ENCODE data around the gene CCDC172.
"Not testable (repeated sequence)": the region's sequence is repeated elsewhere in the genome, so short reads cannot be mapped to it uniquely, and the experiment has no call there.

Gene CCDC172

DNA sequence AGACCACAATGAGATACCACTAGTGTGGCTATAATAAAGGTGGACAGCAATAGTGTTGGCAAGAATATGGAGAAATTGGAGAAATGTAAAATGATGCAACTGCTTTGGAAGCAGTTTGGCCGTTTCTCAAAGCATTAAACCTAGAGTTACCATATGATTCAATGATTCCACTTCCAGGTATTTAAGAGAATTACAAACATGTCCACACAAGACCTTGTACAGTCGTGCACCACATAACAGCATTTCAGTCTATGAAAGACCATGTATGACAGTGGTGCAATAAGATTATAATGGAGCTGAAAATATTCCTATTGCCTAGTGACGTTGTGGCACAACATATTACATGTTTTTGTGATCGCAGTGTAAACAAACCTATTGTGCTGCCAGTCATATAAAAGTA, 29.6 kb downstream of the CCDC172 start:
- Histone ChIP-seq H3K9ac (ENCODE audit: low read depth, low read length) (no peak overlapping the region), H3K36me3 (ENCODE audit: insufficient read depth, low read depth, low read length) (no peaks in the 10 kb centered on the region), H3K27me3 (ENCODE audit: insufficient read depth, low read length) (no peaks in the 10 kb centered on the region), H3K4me1 (ENCODE audit: insufficient read depth, low read length) (0 out of 2 replicates have a peak, but pooled peaks cover 2% of the 10 kb centered on the region), H3K4me3 (ENCODE audit: low read length) (no peak overlapping the region), H3K9me3 (ENCODE audit: insufficient read depth, low read depth, low read length) (no peaks in the 10 kb centered on the region), H3K27ac (ENCODE audit: low read length) (no peak overlapping the region)

- Histone ChIP-seq H3K4me1 (ENCODE audit: insufficient read depth, low read length) (0 out of 2 replicates have a peak, but pooled peaks cover 2% of the 10 kb centered on the region), H3K27ac (ENCODE audit: low read length) (no peak overlapping the region), H3K36me3 (ENCODE audit: insufficient read depth, low read depth, low read length) (no peaks in the 10 kb centered on the region), H3K9ac (ENCODE audit: low read depth, low read length) (no peak overlapping the region), H3K4me3 (ENCODE audit: low read length) (no peak overlapping the region), H3K9me3 (ENCODE audit: insufficient read depth, low read depth, low read length) (no peaks in the 10 kb centered on the region), H3K27me3 (ENCODE audit: insufficient read depth, low read length) (no peaks in the 10 kb centered on the region)
Observed at GRCh38 chr10:116355341-116355740, 31.1 kb downstream of the CCDC172 start.

GRCh38 chr10:116356833-116357232, 32.6 kb downstream of the CCDC172 start:
- no peaks in the 10 kb centered on the region for H3K9me3 ChIP-seq (ENCODE audit: insufficient read depth, low read depth, low read length)
- H3K9ac ChIP-seq (ENCODE audit: low read depth, low read length): no peak overlapping the region
- no peaks in the 10 kb centered on the region for H3K4me1 ChIP-seq (ENCODE audit: insufficient read depth, low read length)
- no peak overlapping the region for H3K27ac ChIP-seq (ENCODE audit: low read length)
- H3K27me3 ChIP-seq (ENCODE audit: insufficient read depth, low read length): no peaks in the 10 kb centered on the region
- H3K36me3 ChIP-seq (ENCODE audit: insufficient read depth, low read depth, low read length): no peaks in the 10 kb centered on the region
- H3K4me3 ChIP-seq (ENCODE audit: low read length): no peak overlapping the region

DNA sequence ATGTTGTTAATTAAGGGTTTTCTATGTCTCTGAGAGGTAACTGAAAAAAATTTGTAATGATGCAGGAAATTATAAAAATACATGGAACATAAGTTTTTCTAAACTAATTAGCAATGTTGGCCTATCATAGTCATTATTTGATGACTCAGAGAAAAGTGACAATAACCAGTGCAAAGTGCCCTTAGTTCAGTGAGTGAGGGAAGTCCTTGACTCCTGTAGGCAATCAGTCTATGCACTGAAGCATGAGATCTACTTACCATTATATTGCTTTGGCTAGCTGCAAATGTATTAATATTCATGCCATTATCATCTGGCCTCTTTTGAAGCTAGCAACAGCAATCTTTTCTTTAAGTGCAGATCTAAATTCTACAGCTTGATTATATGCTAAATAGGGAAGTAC, 40.6 kb downstream of the CCDC172 start:
- Histone ChIP-seq H3K9me3 (ENCODE audit: insufficient read depth, low read depth, low read length) (no peaks in the 10 kb centered on the region), H3K27ac (ENCODE audit: low read length) (no peak overlapping the region), H3K9ac (ENCODE audit: low read depth, low read length) (no peak overlapping the region), H3K4me3 (ENCODE audit: low read length) (no peak overlapping the region), H3K36me3 (ENCODE audit: insufficient read depth, low read depth, low read length) (no peaks in the 10 kb centered on the region), H3K27me3 (ENCODE audit: insufficient read depth, low read length) (no peaks in the 10 kb centered on the region), H3K4me1 (ENCODE audit: insufficient read depth, low read length) (no peaks in the 10 kb centered on the region)

DNA sequence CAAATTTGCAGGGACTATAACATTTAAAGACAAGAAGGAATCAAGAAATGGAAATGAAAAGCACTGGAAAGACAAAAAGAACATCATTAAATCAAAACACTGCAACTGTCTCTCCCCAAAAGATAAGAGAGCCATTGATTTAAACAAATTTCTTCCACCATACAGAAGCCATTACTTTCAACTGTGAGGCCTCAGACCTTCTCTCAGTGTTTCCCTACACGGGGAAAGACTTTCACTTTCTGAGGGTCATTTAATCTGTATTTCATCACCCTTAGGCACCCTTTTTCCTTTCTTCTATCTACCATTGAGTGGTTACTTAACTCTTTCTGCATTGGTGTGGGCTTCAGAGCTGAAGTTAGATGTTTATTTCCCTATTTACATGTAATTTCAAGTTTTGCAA, 47.5 kb downstream of the CCDC172 start:
- Histone ChIP-seq H3K36me3 (ENCODE audit: insufficient read depth, low read depth, low read length) (no peaks in the 10 kb centered on the region), H3K4me3 (ENCODE audit: low read length) (no peak overlapping the region), H3K27me3 (ENCODE audit: insufficient read depth, low read length) (no peaks in the 10 kb centered on the region), H3K27ac (ENCODE audit: low read length) (no peak overlapping the region), H3K4me1 (ENCODE audit: insufficient read depth, low read length) (peaks cover 4% of the 10 kb centered on the region; the same call in 1 of the 2 replicates), H3K9ac (ENCODE audit: low read depth, low read length) (no peak overlapping the region), H3K9me3 (ENCODE audit: insufficient read depth, low read depth, low read length) (no peaks in the 10 kb centered on the region)

- H3K27ac ChIP-seq (ENCODE audit: low read length): no peak overlapping the region
- H3K9me3 ChIP-seq (ENCODE audit: insufficient read depth, low read depth, low read length): no peaks in the 10 kb centered on the region
- H3K36me3 ChIP-seq (ENCODE audit: insufficient read depth, low read depth, low read length): no peaks in the 10 kb centered on the region
- no peaks in the 10 kb centered on the region for H3K27me3 ChIP-seq (ENCODE audit: insufficient read depth, low read length)
- no peak overlapping the region for H3K4me3 ChIP-seq (ENCODE audit: low read length)
- H3K9ac ChIP-seq (ENCODE audit: low read depth, low read length): no peak overlapping the region
- 0 out of 2 replicates have a peak, but pooled peaks cover 3% of the 10 kb centered on the region for H3K4me1 ChIP-seq (ENCODE audit: insufficient read depth, low read length)
Observed at GRCh38 chr10:116382290-116382689, 58.0 kb downstream of the CCDC172 start.

GRCh38 chr10:116385311-116385710, 61.1 kb downstream of the CCDC172 start:
- Histone ChIP-seq H3K27me3 (ENCODE audit: insufficient read depth, low read length) (no peaks in the 10 kb centered on the region), H3K36me3 (ENCODE audit: insufficient read depth, low read depth, low read length) (no peaks in the 10 kb centered on the region), H3K4me3 (ENCODE audit: low read length) (no peak overlapping the region), H3K9ac (ENCODE audit: low read depth, low read length) (no peak overlapping the region), H3K27ac (ENCODE audit: low read length) (no peak overlapping the region), H3K4me1 (ENCODE audit: insufficient read depth, low read length) (peaks cover 8% of the 10 kb centered on the region; the same call in 1 of the 2 replicates), H3K9me3 (ENCODE audit: insufficient read depth, low read depth, low read length) (no peaks in the 10 kb centered on the region)

GRCh38 chr10:116385994-116386809, 62.0 kb downstream of the CCDC172 start:
- no peaks in the 10 kb centered on the region for H3K27me3 ChIP-seq (ENCODE audit: insufficient read depth, low read length)
- no peak overlapping the region for H3K4me3 ChIP-seq (ENCODE audit: low read length)
- no peaks in the 10 kb centered on the region for H3K36me3 ChIP-seq (ENCODE audit: insufficient read depth, low read depth, low read length)
- no peaks in the 10 kb centered on the region for H3K9me3 ChIP-seq (ENCODE audit: insufficient read depth, low read depth, low read length)
- peaks cover 8% of the 10 kb centered on the region; the same call in 1 of the 2 replicates for H3K4me1 ChIP-seq (ENCODE audit: insufficient read depth, low read length)
- no peak overlapping the region for H3K9ac ChIP-seq (ENCODE audit: low read depth, low read length)
- no peak overlapping the region for H3K27ac ChIP-seq (ENCODE audit: low read length)

- not testable (repeated sequence) for H3K9ac ChIP-seq (ENCODE audit: low read depth, low read length); H3K4me1 ChIP-seq (ENCODE audit: insufficient read depth, low read length); H3K27me3 ChIP-seq (ENCODE audit: insufficient read depth, low read length); H3K4me3 ChIP-seq (ENCODE audit: low read length); H3K9me3 ChIP-seq (ENCODE audit: insufficient read depth, low read depth, low read length); H3K27ac ChIP-seq (ENCODE audit: low read length); H3K36me3 ChIP-seq (ENCODE audit: insufficient read depth, low read depth, low read length)
Observed at GRCh38 chr10:116393246-116393831, 69.1 kb downstream of the CCDC172 start.

DNA sequence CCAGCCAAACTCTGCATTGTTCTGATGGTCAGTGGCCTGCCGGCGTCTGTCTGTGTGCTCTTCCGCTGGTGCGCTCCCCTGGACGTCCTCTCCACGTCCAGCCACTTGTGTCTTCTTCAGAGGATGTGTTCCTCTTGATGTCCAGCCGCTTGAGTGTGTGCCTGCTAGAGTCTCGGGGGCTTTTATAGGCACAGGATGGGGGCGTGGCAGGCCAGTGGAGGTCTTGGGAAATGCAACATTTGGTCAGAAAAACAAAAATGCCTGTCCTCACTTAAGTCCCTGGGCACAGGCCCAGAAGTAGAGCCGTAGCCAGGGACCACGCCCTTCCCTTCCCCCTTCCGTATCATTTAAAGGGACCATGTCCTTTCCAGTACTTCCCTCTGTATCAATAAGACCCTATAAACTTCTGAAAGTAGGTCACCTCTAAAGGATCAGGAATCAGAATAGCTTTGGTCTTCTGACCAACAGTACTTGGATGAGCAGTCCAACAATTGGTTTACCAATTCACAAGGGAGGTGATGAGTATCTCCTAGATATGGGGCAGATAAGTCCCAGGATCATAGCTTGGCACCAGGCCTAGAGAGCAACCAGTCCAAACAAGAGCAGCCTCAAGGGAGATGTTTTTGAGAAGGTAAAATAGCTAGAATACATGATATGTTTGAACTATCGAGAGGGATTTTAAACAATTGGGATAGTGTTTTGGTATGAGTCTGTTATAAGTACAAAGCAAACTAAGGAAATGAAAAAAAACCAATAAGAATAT, 71.2 kb downstream of the CCDC172 start:
- H3K9me3 ChIP-seq (ENCODE audit: insufficient read depth, low read depth, low read length): no peaks in the 10 kb centered on the region
- no peaks in the 10 kb centered on the region for H3K36me3 ChIP-seq (ENCODE audit: insufficient read depth, low read depth, low read length)
- 0 out of 2 replicates have a peak, but pooled peaks cover 4% of the 10 kb centered on the region for H3K4me1 ChIP-seq (ENCODE audit: insufficient read depth, low read length)
- no peak overlapping the region for H3K27ac ChIP-seq (ENCODE audit: low read length)
- H3K9ac ChIP-seq (ENCODE audit: low read depth, low read length): no peak overlapping the region
- no peak overlapping the region for H3K4me3 ChIP-seq (ENCODE audit: low read length)
- H3K27me3 ChIP-seq (ENCODE audit: insufficient read depth, low read length): no peaks in the 10 kb centered on the region

GRCh38 chr10:116398224-116398623, 74.0 kb downstream of the CCDC172 start:
- no peak overlapping the region for H3K4me3 ChIP-seq (ENCODE audit: low read length)
- H3K9ac ChIP-seq (ENCODE audit: low read depth, low read length): no peak overlapping the region
- H3K27ac ChIP-seq (ENCODE audit: low read length): no peak overlapping the region
- 0 out of 2 replicates have a peak, but pooled peaks cover 4% of the 10 kb centered on the region for H3K4me1 ChIP-seq (ENCODE audit: insufficient read depth, low read length)
- no peaks in the 10 kb centered on the region for H3K9me3 ChIP-seq (ENCODE audit: insufficient read depth, low read depth, low read length)
- H3K36me3 ChIP-seq (ENCODE audit: insufficient read depth, low read depth, low read length): no peaks in the 10 kb centered on the region
- H3K27me3 ChIP-seq (ENCODE audit: insufficient read depth, low read length): no peaks in the 10 kb centered on the region
